NK-92 (cell line): ENCODE results near the gene PTPRO.
"Not testable (repeated sequence)": the region's sequence is repeated elsewhere in the genome, so short reads cannot be mapped to it uniquely, and the experiment has no call there.

Source experiments
- DNase-seq: peaks from one replicate; lab custom pipeline; 2025; ENCODE audit not compliant: unreplicated experiment; lab: John Stamatoyannopoulos, UW

The PTPRO gene

GRCh38 chr12:15599266-15600037 lies 277.1 kb downstream of the PTPRO start:
- DNase-seq, result no peak

- no peak for DNase-seq
Measured at GRCh38 chr12:15600223-15600935, 278.1 kb downstream of the PTPRO start.

GRCh38 chr12:15601210-15601800 lies 279.0 kb downstream of the PTPRO start:
- DNase-seq, result no peak

GRCh38 chr12:15602051-15602672 lies 279.9 kb downstream of the PTPRO start:
- no peak for DNase-seq

GRCh38 chr12:15603474-15604085 lies 281.3 kb downstream of the PTPRO start:
- no peak for DNase-seq

GRCh38 chr12:15605881-15606590 lies 283.7 kb downstream of the PTPRO start:
- DNase-seq, result no peak

GRCh38 chr12:15608406-15608805 lies 286.1 kb downstream of the PTPRO start:
- DNase-seq, result no peak

- no peak for DNase-seq
Measured at GRCh38 chr12:15608941-15609340, 286.6 kb downstream of the PTPRO start.

- DNase-seq, result no peak
Measured at GRCh38 chr12:15613981-15614380, 291.7 kb downstream of the PTPRO start.

GRCh38 chr12:15616495-15616894 lies 294.2 kb downstream of the PTPRO start:
- DNase-seq, result not testable (repeated sequence)

- DNase-seq, result no peak
Measured at GRCh38 chr12:15620741-15621539, 298.6 kb downstream of the PTPRO start.

- DNase-seq, result no peak
Measured at GRCh38 chr12:15625075-15625474, 302.8 kb downstream of the PTPRO start.

- DNase-seq, result no peak
Measured at GRCh38 chr12:15627995-15628945, 306.0 kb downstream of the PTPRO start.

GRCh38 chr12:15629108-15629507 lies 306.8 kb downstream of the PTPRO start:
- no peak for DNase-seq

- no peak for DNase-seq
Measured at GRCh38 chr12:15629761-15630160, 307.5 kb downstream of the PTPRO start.

GRCh38 chr12:15631007-15631715 lies 308.9 kb downstream of the PTPRO start:
- no peak for DNase-seq

- no peak for DNase-seq
Measured at GRCh38 chr12:15632708-15633107, 310.4 kb downstream of the PTPRO start.

- DNase-seq, result no peak
Measured at GRCh38 chr12:15633201-15633600, 310.9 kb downstream of the PTPRO start.
